HTERT RPE-1 (cell line): ENCODE measurements around the gene TAF12.
"Not testable (repeated sequence)": the region's sequence is repeated elsewhere in the genome, so short reads cannot be mapped to it uniquely, and the experiment has no call there.

ENCODE experiments used
- in situ Hi-C: fragments of 300-500 bp; cut with MboI; formaldehyde crosslinking; loops from 4 replicates; pipeline ENCODE4 v1.14.3; 2020; ENCODE audit warnings: low sequenced_read_pairs

The TAF12 gene

GRCh38 chr1:28642847-28643635 lies at the start of gene TAF12:
TAF12 (minus strand) TSS chr1:28643067; CDS start chr1:28622081, 20,986 bp downstream.
- in situ Hi-C loops = no loop called here

GRCh38 chr1:28691627-28692026 lies 48.8 kb upstream of the TAF12 start:
- in situ Hi-C loops = not testable (repeated sequence)

DNA sequence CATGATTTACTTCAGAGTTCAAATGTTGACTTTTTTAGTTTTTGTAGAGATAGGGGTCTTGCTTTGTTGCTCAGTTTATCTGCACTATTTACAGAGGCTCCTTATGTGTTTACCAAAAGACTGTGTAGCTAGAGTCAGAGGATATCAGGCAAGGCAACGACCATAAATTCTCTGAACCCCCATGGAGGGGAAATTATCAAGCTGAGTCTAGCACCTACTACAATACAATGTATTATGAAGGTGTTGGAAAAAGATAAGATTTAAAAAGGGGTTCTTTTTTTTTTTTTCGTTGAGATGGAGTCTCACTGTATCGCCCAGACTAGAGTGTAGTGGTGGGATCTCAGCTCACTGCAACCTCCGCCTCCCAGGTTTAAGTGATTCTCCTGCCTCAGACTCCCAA lies 42.1 kb upstream of the TAF12 start:
- in situ Hi-C loops = no loop called here

DNA sequence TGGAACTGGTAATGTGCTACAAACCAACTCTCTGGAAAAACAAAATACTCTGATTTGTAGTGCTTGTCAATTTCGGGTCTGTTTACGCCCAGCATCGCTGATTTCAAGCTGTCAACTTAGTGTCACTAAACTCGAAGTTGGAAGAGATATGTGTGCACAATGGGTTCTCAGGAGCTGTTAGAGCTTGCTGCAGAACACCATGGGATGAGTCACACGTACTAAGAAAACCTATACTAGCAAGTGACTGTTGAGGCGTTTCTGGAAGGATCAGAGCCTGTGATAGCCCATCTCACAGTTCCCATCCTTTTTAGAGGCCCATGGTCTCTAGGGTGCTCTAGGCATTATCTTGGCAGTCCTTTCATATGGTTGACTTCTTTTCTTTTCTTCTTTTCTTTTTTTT lies 40.0 kb upstream of the TAF12 start:
- in situ Hi-C loops = no loop called here

DNA sequence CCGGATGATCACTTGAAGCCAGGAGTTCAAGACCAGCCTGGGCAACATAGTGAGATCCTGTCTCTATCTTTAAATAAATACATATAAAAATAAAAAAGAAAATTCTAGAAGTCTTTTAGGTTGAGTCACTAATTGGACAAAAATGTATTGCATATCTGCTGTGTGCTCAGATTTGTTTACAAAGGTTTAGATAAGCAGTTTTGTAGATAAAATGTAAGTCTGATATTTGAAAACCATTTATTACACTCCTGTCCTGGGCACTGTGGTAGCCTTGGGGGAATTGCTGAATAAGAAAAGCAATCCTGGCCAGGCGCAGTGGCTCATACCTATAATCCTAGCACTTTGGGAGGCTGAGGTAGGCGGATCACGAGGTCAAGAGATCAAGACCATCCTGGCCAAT lies 37.3 kb upstream of the TAF12 start:
- in situ Hi-C loops = no loop called here

- in situ Hi-C loops = no loop called here
These were observed 33.0 kb upstream of the TAF12 start for GRCh38 chr1:28675924-28676257.

- in situ Hi-C loops = not testable (repeated sequence)
These were observed 30.1 kb upstream of the TAF12 start for GRCh38 chr1:28672971-28673370.

DNA sequence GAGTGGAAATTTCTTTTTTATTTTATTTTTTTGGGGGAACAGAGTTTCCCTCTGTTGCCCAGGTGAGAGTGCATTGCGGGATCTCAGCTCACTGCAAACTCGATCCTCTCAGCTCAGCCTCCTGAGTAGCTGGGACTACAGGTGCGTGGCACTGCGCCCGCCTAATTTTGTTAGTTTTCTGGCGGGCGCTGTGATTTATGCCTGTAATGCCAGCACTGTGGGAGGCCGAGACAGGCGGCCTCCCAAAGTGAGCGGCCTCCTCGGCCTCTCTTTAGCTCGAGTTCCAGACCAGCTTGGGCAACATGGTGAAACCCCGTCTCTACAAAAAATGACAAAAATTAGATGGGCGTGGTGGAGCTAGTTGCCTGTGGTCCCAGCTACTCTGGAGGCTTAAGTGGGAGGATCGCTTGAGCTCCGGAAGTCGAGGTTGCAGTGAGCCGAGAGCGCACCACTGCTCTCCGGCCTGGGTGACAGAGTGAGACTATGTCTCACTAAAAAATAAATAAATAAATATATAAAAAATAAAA lies 28.4 kb upstream of the TAF12 start:
- in situ Hi-C loops = no loop called here

DNA sequence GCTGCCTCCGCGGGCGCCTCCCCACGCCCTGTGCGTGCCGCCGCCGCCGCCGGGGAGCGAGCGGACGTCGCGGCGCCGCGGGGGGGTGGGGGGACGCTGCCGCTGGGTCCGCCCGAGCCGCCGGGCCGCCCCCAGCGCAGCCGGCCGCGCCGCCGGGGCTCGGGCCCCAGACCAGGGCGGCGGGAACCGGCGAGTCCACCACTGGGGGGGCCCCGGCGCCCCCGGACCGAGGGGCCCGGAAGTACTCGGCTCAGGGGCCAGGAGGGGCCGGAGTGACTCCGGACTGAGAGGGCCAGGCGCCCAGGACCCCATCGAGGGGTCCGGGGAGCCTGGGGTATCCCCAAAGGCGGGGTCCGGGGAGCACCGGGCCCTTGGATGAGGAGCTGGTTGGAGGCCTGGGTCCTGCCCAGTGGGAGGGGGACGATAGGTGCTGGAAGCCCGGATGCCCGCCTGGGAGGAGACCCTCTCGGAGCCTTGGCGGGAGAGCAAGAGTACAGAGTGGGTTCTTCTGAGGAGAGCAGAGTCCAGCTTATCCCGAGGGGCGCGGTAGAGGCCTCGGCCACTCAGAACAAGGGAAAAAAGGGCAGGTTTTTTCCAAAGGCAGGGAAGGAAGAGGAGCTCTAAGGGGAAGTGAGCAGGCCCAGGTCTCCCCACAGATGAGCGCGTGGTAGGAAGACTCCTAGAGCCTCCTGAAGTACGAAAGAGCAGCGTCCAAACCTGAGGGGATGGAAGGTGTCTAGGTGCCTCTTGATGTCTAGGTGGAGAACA lies 26.3 kb upstream of the TAF12 start:
- in situ Hi-C loops = no loop called here

GRCh38 chr1:28668191-28668955 lies 25.5 kb upstream of the TAF12 start, which contains the start of gene GMEB1:
GMEB1 (plus strand) TSS chr1:28668784; CDS start chr1:28683613, 14,829 bp downstream.
- in situ Hi-C loops = no loop called here

DNA sequence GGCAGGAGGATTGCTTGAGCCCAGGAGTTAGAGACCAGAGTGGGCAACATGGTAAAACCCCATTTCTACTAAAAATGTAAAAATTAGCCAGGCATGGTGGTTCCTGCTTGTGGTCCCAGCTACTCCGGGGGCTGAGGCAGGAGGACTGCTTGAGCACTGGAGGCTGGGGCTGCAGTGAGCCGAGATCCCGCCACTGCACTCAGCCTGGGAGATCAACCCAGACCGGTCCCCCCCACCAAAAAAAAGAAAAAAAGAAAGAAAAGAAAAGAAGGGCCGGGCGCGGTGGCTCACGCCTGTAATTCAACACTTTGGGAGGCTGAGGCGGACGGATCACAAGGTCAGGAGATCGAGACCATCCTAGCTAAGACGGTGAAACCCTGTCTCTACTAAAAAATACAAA lies 23.9 kb upstream of the TAF12 start:
- in situ Hi-C loops = no loop called here

DNA sequence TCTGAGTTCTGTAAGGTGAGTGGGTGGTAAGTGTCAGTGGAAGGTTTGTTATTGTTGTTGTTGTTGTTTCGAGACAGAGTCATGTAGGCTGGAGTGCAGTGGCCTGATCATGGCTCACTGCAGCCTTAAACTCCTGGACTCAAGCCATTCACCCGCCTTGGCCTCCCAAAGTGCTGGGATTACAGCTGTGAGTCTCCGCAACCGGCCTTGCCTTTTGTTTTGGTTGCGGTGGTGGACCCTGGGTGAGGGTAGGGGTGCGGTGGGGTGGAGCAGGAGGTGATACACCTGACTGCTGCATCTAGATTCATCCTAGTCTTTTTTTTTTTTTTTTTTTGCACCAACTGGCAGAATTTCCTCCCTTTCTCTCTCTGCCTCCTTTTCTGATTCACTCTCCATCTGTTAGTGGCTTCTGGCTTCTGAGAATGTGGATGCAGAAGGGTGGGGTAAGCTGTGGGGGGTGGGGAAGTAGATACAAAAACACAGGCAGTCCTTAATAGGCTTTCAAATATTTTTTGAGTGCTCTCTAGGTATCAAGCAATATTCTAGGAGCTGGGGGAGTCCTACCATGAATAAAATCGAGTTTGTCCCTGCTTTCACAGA lies 21.1 kb upstream of the TAF12 start:
- in situ Hi-C loops = no loop called here

DNA sequence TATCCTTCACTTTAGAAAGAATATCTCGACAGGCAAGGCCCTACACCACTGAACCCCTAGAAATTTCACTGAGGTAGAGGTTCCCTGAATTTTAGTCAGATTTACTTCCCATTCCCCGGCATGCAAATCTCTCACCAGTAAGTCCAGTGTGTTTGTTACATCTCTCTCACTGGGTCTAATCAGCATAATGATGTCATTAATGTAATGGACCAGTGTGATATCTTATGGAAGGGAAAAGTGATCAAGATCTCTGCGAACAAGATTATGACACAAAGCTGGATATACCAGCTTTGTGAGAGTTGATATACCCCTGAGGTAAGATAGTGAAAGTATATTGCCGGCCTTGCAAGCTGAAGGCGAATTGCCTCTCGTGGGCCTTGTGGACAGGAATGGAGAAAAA lies 13.5 kb upstream of the TAF12 start:
- in situ Hi-C loops = no loop called here

DNA sequence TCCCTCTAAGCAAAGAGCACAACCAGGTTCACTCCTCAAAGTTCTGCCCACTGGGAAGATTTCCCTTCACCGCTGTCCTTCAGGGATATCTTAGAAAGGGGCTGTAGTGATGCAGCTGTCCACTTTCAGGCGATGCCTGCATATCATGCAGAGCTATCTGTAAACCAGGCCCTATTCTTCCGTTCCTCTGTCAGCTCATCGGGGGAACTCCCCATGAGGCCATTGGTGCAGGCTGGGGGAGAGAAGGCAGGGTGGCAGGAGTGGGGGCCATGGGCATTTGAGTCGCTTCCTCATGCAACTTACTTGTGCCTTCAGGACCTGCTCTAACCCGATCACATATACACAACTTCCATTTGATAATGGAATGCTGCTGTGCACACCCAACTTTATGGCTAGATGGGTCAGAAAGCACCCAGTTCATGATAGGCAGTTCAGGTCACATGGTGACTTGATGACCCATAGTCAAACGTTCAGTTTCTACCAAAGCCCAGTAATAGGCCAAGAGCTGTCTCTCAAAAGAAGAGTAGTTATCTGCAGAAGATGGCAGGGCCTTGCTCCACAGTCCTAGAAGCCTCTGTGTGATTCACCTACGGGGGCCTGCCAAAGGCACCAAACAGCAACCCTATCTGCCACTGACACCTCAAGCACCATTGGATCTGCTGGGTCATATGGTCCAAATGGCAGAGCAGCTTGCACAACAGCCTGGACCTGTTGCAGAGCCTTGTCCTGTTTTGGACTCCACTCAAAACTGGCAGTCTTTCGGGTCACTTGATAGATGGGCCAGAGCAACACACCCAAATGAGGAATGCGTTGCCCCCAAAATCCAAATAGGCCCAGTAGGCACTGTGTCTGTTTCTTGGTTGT lies 12.8 kb upstream of the TAF12 start:
- in situ Hi-C loops = not testable (repeated sequence)

- in situ Hi-C loops = not testable (repeated sequence)
These were observed 11.0 kb upstream of the TAF12 start for GRCh38 chr1:28653870-28654269.

- in situ Hi-C loops = not testable (repeated sequence)
These were observed 10.2 kb upstream of the TAF12 start for GRCh38 chr1:28653063-28653462.

GRCh38 chr1:28648474-28649198 lies 5.8 kb upstream of the TAF12 start, which contains the start of gene RNU11:
RNU11 (plus strand) TSS chr1:28648600.
- in situ Hi-C loops = no loop called here

DNA sequence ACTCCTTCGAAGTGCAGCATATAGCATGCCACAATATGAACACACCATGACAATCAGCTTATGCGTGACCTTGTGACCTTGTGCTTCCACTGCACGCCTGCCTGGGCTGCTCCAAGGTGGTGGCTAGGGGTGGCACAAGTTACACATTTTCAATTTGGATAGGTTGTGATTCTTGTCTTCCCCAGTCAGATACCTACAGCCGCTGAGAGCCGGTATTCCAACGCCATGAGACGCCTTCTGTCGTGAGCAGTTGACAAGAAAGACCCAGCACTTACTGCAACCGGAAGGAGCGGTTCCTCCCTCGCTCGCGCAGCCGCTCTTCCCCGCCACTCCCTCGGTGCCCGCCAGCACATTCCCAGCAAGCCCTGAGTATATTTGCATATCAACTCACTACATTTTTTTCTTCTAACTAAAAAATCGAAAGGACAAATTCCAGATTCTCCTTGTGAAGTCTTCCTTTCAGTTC lies 5.2 kb upstream of the TAF12 start:
- in situ Hi-C loops = no loop called here

DNA sequence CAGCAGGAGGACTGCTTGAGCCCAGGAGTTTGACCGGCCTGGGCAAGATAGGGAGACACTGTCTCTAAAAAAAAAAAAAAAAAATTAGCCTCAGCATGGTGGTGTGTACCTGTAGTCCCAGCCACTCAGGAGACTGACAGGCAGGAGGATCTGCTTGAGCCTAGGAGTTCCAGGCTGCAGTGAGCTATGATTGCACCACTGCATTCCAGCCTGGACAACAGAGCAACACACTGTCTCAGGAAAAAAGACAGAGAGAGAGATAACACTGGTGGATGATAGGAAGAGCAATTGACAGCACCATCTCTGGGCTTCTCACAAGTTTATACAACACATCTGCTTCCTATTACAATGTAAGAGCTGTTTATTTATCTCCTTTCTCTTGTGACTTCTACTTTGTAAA lies 3.2 kb upstream of the TAF12 start:
- in situ Hi-C loops = no loop called here
